AG04449 (cell line): ENCODE measurements around the gene ZNF502.

Experiments
- CTCF ChIA-PET: fragments of 350-600 bp; formaldehyde crosslinking; extraction: SDS; loops from one replicate; lab custom pipeline; 2021; ENCODE audit warnings: antibody characterized with exemption; lab: Yijun Ruan, JAX
- POLR2A ChIA-PET: fragments of 400-600, 350-600 bp; formaldehyde crosslinking; extraction: SDS; loops from one replicate; lab custom pipeline; 2020; ENCODE audit warnings: antibody characterized with exemption, inconsistent platforms; lab: Yijun Ruan, JAX
- DNase-seq: peaks from one replicate; pipeline ENCODE4 v3.0.0-alpha.2; 2010; ENCODE audit warnings: low read depth, low spot score
- H3K4me3 ChIP-seq: 2 replicates; pipeline ENCODE4 v1.5.1; 2011; ENCODE audit warnings: low read depth, mild to moderate bottlenecking, control low read depth, low read length
- CTCF ChIP-seq: IDR thresholded peaks from one replicate; pipeline ENCODE4 v1.5.1; 2011; ENCODE audit warnings: mild to moderate bottlenecking, moderate library complexity, low read length, control low read depth, inconsistent platforms; ENCODE audit not compliant: insufficient read depth; ENCODE audit errors: missing control alignments

The ZNF502 gene

GRCh38 chr3:44761424-44762169 lies 49.1 kb downstream of the ZNF502 start, which contains the start of the genes KIAA1143 and KIF15:
Gene KIAA1143 (minus strand): TSS chr3:44761619. CDS start chr3:44761602, 17 bp downstream.
Gene KIF15 (plus strand): TSS chr3:44761794. CDS start chr3:44761866, 72 bp downstream.
- POLR2A ChIA-PET = interaction anchor here (0.6 to 1.8 kb wide), 4 partner anchors 26 to 658 kb away, joined by 3 to 4 read pairs (median 3); partner anchors contain the start of gene ZNF502
- TF ChIP-seq CTCF = no peak
- peak within 1 kb of the TSS; percentile 91 for H3K4me3 ChIP-seq
- CTCF ChIA-PET = interaction anchor here (0.8 to 2.5 kb wide), 3 partner anchors 11 to 231 kb away, joined by 3 to 12 read pairs (median 5); no protein-coding TSS in a partner anchor
- DNase-seq = peak; percentile 53

- DNase-seq = no peak
- no peak for TF ChIP-seq CTCF
- peak overlapping the region; percentile 91 for H3K4me3 ChIP-seq
- ChIA-PET POLR2A (interaction anchor here (0.6 to 1.8 kb wide), 3 partner anchors 50 to 132 kb away, joined by 3 to 4 read pairs (median 3); partner anchors contain the start of gene ZNF502), CTCF (interaction anchor here (0.7 to 2.5 kb wide), 5 partner anchors 11 to 231 kb away, joined by 3 to 12 read pairs (median 3); no protein-coding TSS in a partner anchor)
Observed at GRCh38 chr3:44762170-44762677, 49.8 kb downstream of the ZNF502 start.

GRCh38 chr3:44762690-44763089 lies 50.2 kb downstream of the ZNF502 start:
- TF ChIP-seq CTCF = no peak
- peak overlapping the region; percentile 91 for H3K4me3 ChIP-seq
- no peak for DNase-seq
- ChIA-PET CTCF (interaction anchor here (0.7 to 2.5 kb wide), 4 partner anchors 10 to 229 kb away, joined by 3 to 12 read pairs (median 4); no protein-coding TSS in a partner anchor), POLR2A (interaction anchor here (0.6 kb wide), 1 partner anchor 74 kb away, joined by 3 read pairs; no protein-coding TSS in a partner anchor)

- DNase-seq = no peak
- TF ChIP-seq CTCF = no peak
- H3K4me3 ChIP-seq = no peak overlapping the region
- ChIA-PET POLR2A (no interaction called here), CTCF (no interaction called here)
Observed at GRCh38 chr3:44764248-44764647, 51.8 kb downstream of the ZNF502 start.

- TF ChIP-seq CTCF = no peak
- DNase-seq = no peak
- POLR2A ChIA-PET = no interaction called here
- CTCF ChIA-PET = no interaction called here
- no peak overlapping the region for H3K4me3 ChIP-seq
Observed at GRCh38 chr3:44771424-44772098, 59.1 kb downstream of the ZNF502 start.

GRCh38 chr3:44772099-44772442 lies 59.6 kb downstream of the ZNF502 start:
- CTCF ChIA-PET = interaction anchor here (2.2 kb wide), 1 partner anchor 10 kb away, joined by 5 read pairs; the partner anchor contains the start of genes KIAA1143 and KIF15
- TF ChIP-seq CTCF = no peak
- no peak for DNase-seq
- no peak overlapping the region for H3K4me3 ChIP-seq
- POLR2A ChIA-PET = no interaction called here
